HG02759 (cell line): Measurements from ENCODE around the gene RNF222.
"Not testable (repeated sequence)": the region's sequence is repeated elsewhere in the genome, so short reads cannot be mapped to it uniquely, and the experiment has no call there.

Experiments
- ATAC-seq: cut with Tn5 transposase; IDR thresholded peaks from one replicate; pipeline ENCODE4 v1.9.1; 2021; ENCODE audit warnings: mild to moderate bottlenecking, moderate library complexity; ENCODE audit not compliant: unreplicated experiment

RNF222 gene

GRCh38 chr17:8382880-8383142, 14.8 kb downstream of the RNF222 start:
- ATAC-seq: no peak

DNA sequence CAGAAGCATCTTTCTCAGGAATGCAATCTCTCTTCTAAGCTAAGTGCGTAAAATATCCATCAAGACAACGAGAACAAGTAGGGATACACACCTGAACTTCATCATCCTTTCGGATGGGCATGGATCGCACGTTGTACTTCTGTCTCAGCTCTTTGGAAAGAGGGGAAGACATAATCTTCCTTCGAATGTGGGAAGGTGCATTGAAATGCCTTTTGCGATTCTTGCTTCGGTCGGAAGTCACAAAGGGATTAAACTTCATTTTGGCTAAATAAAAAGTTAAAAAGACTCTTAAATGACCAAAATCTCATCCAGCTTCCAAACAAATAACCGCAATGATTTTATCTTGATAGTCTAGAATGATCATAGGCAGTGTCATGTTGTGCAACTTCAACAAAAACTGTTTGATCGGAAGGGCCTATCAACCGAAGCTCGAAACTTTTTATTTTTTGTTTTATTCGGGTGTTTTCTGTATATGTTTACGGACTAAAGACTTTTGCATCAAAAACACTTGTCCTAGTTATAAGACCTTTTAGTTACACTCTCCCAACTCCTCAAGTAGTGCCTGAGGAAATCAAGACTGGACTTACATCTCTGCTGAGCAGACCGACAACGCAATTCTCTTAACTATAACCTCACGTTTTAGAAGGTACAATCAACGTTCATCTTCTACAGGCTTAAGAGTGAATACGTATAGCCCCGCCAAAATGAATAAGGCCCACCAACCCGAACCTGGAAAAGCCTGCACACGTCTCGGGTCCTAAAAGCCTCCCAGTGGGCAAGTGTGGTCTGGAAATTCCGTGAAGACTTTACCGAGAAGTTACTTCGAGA, 15.4 kb downstream of the RNF222 start:
- ATAC-seq: no peak

GRCh38 chr17:8380049-8380448, 17.6 kb downstream of the RNF222 start:
- ATAC-seq: no peak

DNA sequence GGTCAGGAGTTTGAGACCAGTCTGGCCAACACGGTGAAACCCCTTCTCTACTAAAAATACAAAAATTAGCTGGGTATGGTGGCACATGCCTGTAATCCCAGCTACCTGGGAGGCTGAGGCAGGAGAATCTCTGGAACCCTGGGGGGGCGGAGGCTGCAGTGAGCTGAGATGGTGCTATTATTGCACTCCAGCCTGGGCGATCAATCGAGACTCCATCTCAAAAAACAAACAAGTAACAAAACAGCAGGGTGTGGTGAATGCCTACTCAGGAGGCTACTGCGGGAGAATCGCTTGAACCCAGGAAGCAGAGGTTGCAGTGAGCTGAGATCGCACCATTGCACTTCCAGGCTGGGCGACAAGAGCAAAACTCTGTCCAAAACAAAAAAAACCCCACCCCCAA, 19.5 kb downstream of the RNF222 start:
- not testable (repeated sequence) for ATAC-seq

GRCh38 chr17:8377422-8377821, 20.2 kb downstream of the RNF222 start:
- ATAC-seq: no peak

- ATAC-seq: peak; percentile 94
These were observed 21.2 kb downstream of the RNF222 start, which contains the start of gene KRABD2 for GRCh38 chr17:8376271-8377067. Gene KRABD2, minus strand, starts transcription at chr17:8376704.

GRCh38 chr17:8375738-8376259, 21.8 kb downstream of the RNF222 start:
- no peak for ATAC-seq

DNA sequence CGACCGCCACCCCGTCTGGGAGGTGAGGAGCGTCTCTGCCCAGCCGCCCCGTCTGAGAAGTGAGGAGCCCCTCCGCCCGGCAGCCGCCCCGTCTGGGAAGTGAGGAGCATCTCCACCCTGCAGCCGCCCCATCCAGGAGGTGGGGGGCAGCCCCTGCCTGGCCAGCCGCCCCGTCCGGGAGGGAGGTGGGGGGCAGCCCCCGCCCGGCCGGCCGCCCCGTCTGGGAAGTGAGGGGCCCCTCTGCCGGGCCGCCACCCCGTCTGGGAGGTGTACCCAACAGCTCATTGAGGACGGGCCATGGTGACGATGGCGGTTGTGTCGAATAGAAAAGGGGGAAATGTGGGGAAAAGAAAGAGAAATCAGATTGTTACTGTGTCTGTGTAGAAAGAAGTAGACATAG, 23.8 kb downstream of the RNF222 start:
- not testable (repeated sequence) for ATAC-seq

DNA sequence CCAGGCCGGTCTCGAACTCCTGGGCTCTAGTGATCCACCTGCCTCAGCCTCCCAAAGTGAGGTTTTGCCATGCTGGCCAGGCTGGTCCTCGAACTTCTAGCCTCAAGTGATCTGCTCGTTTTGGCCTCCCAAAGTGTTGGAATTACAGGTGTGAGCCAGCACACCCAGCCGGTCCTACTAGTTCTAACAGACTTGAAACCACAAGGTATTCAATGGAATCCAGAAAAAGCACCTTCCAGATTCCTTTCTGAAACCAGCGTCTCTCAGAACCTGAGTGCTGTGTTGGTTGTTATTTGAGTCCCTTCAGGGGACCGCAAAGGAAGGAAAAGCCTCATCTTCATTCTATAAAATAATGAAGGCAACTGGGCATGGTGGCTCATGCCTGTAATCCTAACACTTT, 25.2 kb downstream of the RNF222 start:
- ATAC-seq: no peak

DNA sequence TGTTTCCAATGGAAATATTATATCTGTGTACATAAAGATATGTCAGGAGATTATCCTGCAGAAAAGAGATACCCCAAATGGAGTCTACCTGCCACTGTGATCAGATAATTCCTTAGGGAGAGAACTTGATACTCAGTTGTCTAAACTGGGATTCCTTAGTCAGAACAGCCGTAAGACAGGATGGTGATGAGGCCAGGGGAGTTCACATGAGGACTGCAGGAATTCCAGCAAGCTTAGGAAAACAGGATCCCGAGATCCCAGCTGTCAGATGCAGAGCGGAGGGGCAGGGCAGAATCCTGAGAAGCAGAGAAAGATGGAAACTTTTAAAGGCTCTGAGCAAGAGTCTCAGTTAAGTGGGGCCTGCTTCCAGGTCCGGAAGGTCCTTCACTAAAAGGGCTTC, 25.8 kb downstream of the RNF222 start:
- ATAC-seq: no peak

DNA sequence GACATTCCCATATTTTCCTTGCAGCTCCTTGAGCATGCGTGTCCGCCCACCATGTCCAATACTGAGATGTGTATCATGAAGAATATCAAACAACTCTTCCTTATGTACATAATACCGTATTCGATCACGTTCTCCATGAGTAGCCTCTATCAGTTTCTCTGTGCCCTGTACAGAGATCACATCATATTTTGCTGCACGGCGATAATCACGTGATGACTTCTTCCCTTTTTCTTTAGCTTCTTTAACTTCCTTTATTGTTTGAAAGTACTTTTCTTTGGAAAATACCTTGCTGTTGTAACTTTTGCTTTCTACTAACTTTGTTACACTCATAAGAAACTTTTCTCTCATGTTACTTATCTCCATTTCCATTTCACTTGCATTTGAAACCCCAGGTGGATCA, 27.7 kb downstream of the RNF222 start:
- no peak for ATAC-seq

GRCh38 chr17:8368193-8368592, 29.4 kb downstream of the RNF222 start:
- no peak for ATAC-seq

DNA sequence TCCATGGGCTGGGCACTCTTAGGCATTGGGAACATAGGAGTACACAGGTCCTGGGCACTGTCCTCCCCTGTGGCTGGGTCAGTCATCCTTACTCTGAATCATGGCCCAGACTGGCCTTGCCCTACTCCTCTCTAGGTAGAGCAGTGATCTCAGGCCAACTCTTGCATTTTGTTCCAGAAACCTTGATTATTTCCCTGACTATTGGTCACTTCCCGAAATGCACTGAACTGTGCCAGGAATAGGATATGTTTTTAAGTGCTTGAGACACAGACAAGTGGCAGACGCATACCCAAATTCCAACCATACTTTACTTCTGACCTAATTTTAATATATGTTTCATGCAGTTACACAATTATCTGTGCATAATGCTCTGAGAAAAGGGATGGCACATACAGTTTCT, 31.4 kb downstream of the RNF222 start:
- no peak for ATAC-seq

DNA sequence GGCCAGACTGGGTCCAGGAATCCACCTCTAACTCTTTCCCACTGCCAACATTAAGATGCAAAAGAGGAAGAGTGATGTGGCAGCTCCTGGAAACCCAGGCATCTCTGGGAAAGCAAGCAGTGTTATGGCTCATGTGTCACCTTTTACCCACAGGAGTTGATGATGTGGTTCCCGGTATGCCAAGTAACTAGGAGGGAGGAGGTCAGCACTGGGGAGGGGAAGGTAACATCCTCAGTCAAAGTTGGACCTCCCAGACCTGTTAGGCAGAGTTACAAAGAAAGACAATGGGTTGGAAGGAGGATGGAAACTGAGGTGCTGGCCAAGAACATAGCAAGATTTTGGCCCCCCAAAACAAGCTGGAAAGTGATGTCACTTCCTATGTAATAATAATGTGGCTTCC, 32.5 kb downstream of the RNF222 start:
- ATAC-seq: no peak

DNA sequence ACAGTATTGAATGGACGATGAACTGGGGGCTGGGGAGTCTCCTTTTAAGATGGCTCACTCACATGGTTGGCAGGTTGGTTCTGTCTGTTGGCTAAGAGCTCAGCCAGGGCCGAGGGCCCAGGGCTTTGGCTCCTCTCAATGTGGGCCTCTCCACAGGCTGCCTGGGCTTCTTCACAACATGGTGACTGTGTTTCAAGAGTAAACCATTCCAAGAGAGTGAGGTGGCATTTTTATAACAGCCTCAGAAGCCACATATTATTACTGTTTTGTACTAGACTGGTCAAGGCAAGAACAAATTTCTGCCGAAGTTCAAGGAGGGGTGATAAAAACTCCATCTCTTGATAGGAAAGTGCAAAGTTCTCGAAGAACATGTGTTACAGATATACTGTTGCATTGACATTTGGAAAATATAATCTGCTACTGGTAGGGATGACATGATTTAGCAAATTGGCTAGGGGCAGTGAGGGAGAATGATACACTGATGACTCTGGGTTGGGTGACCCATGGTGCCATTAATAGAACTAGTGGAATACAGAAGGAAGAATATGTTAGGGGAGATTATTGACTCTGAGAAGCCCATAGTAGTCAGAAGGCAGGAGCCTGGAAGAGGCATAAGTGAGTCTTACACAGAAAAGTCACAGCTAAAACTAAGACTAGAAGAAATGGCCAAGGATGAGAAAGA, 34.8 kb downstream of the RNF222 start:
- ATAC-seq: no peak

DNA sequence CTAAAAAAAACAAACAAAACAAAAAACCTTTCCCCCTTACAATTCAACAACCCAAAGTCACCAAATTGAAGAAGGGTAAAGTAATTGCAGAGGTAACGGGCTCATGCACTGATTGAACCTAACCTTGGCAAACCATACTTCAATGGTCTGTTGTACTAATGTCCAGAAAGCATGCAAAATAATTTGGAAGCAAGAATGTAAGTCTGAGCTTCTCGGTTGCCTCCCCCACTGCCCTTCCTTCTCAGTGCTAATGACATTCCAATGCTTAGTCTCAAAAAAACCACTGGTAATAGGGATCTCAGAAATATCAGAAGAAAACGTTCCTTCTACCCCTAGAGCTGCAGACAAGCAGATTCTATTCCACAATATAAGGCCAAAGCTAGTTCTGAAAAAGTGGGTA, 36.9 kb downstream of the RNF222 start:
- ATAC-seq: no peak

DNA sequence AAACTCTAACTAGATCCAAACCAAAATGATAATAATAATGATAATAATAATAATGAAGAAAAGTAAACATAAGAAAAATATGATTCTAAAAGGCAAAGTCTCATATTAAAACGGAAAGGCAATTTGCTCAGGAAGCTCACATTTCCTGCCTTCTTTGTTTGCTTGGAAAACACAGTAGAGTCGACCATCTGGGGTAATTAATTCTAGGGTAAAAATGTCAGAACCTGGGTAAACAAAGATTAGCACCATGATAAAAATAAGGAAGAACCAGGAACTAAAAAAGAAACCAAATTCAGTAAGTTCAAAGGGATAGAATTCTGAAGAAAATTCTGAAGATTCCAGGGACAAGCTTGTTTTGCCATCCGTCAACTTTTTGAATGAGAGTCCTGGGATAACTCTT, 37.4 kb downstream of the RNF222 start:
- no peak for ATAC-seq

GRCh38 chr17:8359769-8360168, 37.9 kb downstream of the RNF222 start:
- no peak for ATAC-seq

GRCh38 chr17:8357910-8358309, 39.7 kb downstream of the RNF222 start:
- ATAC-seq: no peak

DNA sequence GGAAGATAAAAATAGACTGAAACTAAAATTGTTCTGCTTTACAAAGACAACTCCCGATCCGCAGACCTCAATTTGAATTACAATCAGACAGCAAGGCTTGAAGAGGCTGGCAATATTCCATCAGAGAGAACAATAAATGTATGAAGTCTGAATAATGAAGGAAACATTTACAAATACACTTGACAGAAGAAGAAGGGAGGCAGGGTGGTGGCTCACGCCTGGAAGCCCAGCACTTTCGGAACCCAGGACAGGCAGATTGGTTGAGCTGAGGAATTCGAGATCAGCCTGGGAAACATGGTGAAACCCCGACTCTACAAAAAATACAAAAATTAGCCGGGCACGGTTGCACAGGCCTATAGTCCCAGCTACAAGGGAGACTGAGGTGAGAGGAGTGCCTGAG, 43.4 kb downstream of the RNF222 start:
- ATAC-seq: no peak

DNA sequence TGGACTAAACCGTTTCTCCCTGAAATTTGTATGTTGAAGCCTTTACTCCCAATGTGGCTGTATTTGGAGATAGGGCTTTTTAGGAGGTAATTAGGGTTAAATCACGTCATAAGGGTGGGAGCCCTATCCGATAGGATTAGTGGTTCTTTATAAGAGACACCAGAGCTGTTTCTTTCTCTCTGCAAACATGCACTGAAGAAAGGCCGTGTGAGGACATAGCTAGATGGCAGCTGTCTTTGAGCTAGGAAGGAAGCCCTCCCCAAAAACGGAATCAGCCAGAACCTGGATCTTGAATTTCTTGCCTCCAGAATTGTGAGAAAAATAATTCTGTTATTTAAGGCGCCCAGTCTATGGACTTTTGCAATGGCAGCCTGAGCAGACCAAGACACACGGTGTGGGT, 43.9 kb downstream of the RNF222 start:
- ATAC-seq: no peak

DNA sequence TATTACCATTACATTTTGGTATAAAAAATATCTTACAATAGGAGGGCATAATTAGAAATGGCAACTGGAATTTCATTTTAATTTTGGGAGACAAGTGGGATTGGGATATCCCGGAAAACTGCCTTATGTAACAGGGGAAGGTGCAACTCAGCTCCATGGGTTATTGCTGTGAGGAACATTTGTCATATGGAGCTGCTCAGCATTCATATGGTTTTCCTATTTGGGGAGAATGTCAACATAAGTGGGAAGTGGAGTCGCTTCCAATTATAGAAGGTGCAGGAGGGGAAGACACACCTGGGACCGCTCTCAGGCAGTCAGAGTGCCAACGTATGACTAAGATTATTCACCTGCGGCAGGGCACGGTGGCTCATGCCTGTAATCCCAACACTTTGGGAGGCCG, 47.3 kb downstream of the RNF222 start:
- ATAC-seq: no peak
